Measurements from ENCODE around the gene CAPRIN1.

DNA sequence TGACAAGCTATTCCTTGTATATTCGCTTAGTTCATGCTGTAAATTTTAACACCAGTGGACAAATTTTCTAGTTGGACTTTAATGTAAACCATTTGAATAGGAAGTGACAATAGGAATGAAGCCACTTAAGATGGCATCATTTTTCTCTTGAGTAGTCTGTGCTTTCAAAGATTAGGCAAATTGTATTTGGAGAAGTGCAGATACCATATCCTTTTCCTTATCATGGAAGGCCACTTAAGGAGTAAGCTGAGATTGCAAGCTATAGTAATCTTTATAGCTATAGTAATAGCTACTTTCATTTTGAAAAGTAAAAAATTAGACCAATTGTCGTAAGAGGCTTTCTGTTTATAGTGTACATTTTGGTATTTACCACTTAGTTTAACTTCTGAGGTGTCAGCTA lies 12.8 kb downstream of the CAPRIN1 start:
- TF ChIP-seq, protein P1, sequence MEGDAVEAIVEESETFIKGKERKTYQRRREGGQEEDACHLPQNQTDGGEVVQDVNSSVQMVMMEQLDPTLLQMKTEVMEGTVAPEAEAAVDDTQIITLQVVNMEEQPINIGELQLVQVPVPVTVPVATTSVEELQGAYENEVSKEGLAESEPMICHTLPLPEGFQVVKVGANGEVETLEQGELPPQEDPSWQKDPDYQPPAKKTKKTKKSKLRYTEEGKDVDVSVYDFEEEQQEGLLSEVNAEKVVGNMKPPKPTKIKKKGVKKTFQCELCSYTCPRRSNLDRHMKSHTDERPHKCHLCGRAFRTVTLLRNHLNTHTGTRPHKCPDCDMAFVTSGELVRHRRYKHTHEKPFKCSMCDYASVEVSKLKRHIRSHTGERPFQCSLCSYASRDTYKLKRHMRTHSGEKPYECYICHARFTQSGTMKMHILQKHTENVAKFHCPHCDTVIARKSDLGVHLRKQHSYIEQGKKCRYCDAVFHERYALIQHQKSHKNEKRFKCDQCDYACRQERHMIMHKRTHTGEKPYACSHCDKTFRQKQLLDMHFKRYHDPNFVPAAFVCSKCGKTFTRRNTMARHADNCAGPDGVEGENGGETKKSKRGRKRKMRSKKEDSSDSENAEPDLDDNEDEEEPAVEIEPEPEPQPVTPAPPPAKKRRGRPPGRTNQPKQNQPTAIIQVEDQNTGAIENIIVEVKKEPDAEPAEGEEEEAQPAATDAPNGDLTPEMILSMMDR (conservative IDR thresholded peaks at IDR 0.05 in 1 of 2, IDR thresholded peaks at IDR 0.05 in 1 of 2; ENCODE audit: extremely low read depth in 1 of 2, insufficient read depth in 1 of 2, low read depth in 1 of 2, low read length in 2 of 2), result no peak
- no peak for TF ChIP-seq EZH2 (IDR thresholded peaks at IDR 0.05; ENCODE audit: borderline replicate concordance, low read length)
